Breast epithelium (tissue), 3 donors: Measurements from ENCODE around the gene PCDHA10.

Experiments
- CTCF ChIP-seq, 3 donors: fragments of 450-650 bp; IDR thresholded peaks; one replicate each; pipeline ENCODE4 v1.5.1; 2016 to 2017; ENCODE audit warnings: antibody characterized with exemption in 3 of 3, mild to moderate bottlenecking in 3 of 3, moderate library complexity in 3 of 3
- POLR2A ChIP-seq: fragments of 450-650 bp; IDR thresholded peaks from one replicate; pipeline ENCODE4 v1.6.1; 2016; ENCODE audit warnings: antibody characterized with exemption, mild to moderate bottlenecking, moderate library complexity

GRCh38 chr5:140823475-140823874, 32.2 kb upstream of the PCDHA10 start:
- TF ChIP-seq CTCF (IDR thresholded peaks at IDR 0.05): no peak
- TF ChIP-seq POLR2A: no peak
